Naive thymus-derived CD8-positive, alpha-beta T cell (primary cell): Measurements from ENCODE around the gene MYADML2. TPM values are rescaled to one million over a fixed set of nuclear protein-coding genes. Genes with fewer than 3 reads are reported as not detected.
A peak's percentile ranks its signal among the peaks of the same experiment; 100 is the strongest.
"Not testable (repeated sequence)": the region's sequence is repeated elsewhere in the genome, so short reads cannot be mapped to it uniquely, and the experiment has no call there.

Source experiments
- ATAC-seq, 2 donors: fragments of 150-1000 bp; cut with Tn5 transposase in 1 of 2; sonication (Bioruptor Pico), chemical (Tn5 transposase) in 1 of 2; 1 replicate in 1 of 2; 2 replicates in 1 of 2; pipeline ENCODE4 v1.10.0; 2021; ENCODE audit warnings: mild to moderate bottlenecking in 2 of 2, moderate library complexity in 2 of 2
- POLR2A ChIA-PET: fragments of 350-600 bp; sonication (Branson Sonifier 250); formaldehyde crosslinking; loops from one replicate; lab custom pipeline; 2021; ENCODE audit warnings: antibody characterized with exemption; lab: Charles Lee
- DNase-seq, 10 donors: peaks; one replicate each; pipeline versions ENCODE4 v3.0.0 to v3.0.0-alpha.2; 2020 to 2022
- H3K27ac Mint-ChIP-seq, 10 donors: one replicate each; pipeline ENCODE4 v1.8.0; 2020 to 2022; ENCODE audit warnings: mild to moderate bottlenecking in 10 of 10, mixed read lengths in 10 of 10, moderate library complexity in 4 of 10, inconsistent platforms in 1 of 10
- H3K27me3 Mint-ChIP-seq, 5 donors: one replicate each; pipeline ENCODE4 v1.8.0; 2021 to 2022; ENCODE audit warnings: mixed read lengths in 5 of 5
- H3K36me3 Mint-ChIP-seq, 3 donors: one replicate each; pipeline ENCODE4 v1.8.0; 2020 to 2022; ENCODE audit warnings: mixed read lengths in 3 of 3, mild to moderate bottlenecking in 2 of 3, inconsistent platforms in 1 of 3
- H3K4me1 Mint-ChIP-seq, 4 donors: one replicate each; pipeline ENCODE4 v1.8.0; 2021 to 2022; ENCODE audit warnings: mixed read lengths in 4 of 4
- H3K4me3 Mint-ChIP-seq, 10 donors: one replicate each; pipeline ENCODE4 v1.8.0; 2020 to 2022; ENCODE audit warnings: mild to moderate bottlenecking in 10 of 10, mixed read lengths in 10 of 10, moderate library complexity in 6 of 10, inconsistent platforms in 1 of 10
- H3K9me3 Mint-ChIP-seq, 9 donors: one replicate each; pipeline ENCODE4 v1.8.0; 2020 to 2022; ENCODE audit warnings: mixed read lengths in 9 of 9, mild to moderate bottlenecking in 3 of 9, inconsistent platforms in 1 of 9, moderate library complexity in 1 of 9
- polyA plus RNA-seq, 3 donors: library from polyadenylated mRNA; unstranded; fragments of 300-500 nt; fragmentation: Illumina TruSeq; gene quantifications; one replicate each; pipeline ENCODE4 v1.2.3, GENCODE V29; 2021
- total RNA-seq, 8 experiments: library from RNA in 2 of 8; stranded (reverse) in 2 of 8; gene quantifications; one replicate each; pipeline ENCODE4 v1.2.3 and lab custom pipeline; 2021 to 2026

MYADML2 gene
- total and polyA plus RNA-seq, 5 experiments from 2014 or later, result not detected

DNA sequence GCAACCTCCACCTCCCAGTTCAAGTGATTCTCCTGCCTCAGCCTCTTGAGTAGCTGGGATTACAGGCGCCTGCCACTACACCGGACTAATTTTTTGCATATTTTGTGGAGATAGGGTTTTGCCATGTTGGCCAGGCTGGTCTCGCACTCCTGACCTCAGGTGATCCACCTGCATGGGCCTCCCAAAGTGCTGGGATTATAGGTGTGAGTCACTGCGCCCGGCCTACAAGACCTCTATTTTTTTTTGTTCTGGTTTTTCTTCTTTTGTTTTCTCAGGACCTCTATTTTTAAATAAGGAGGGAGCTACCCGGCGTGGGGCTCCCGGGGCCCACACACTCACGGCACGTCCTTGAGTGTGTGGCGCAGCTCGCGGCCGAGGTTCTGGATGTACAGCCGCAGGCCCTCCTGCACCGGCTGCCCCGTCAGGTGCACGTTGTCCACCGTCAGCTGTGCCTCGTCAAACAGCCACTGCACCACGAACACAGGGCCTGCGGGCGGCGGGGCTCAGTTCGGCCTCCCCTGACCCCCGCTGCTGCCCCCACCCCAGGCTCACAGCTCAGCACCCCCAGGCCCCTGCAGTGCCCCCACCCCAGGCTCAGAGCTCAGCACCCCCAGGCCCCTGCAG lies 8.1 kb upstream of the MYADML2 start:
- ATAC-seq, result no peak
- Mint-ChIP-seq H3K27ac (peak overlapping the region in 1 of 10 donors; percentile 76), H3K36me3 (no peaks in the 10 kb centered on the region), H3K4me1 (peaks cover 4 to 11% (median 8%) of the 10 kb centered on the region in 4 donors), H3K27me3 (peaks cover 0 to 13% (median 9%) of the 10 kb centered on the region in 5 donors), H3K9me3 (no peaks in the 10 kb centered on the region), H3K4me3 (no peak overlapping the region)
- POLR2A ChIA-PET, result interaction anchor here (0.9 kb wide), 2 partner anchors 67 to 403 kb away, joined by 3 read pairs; partner anchors contain the start of genes CENPX and FAAP100
- no peak for DNase-seq

DNA sequence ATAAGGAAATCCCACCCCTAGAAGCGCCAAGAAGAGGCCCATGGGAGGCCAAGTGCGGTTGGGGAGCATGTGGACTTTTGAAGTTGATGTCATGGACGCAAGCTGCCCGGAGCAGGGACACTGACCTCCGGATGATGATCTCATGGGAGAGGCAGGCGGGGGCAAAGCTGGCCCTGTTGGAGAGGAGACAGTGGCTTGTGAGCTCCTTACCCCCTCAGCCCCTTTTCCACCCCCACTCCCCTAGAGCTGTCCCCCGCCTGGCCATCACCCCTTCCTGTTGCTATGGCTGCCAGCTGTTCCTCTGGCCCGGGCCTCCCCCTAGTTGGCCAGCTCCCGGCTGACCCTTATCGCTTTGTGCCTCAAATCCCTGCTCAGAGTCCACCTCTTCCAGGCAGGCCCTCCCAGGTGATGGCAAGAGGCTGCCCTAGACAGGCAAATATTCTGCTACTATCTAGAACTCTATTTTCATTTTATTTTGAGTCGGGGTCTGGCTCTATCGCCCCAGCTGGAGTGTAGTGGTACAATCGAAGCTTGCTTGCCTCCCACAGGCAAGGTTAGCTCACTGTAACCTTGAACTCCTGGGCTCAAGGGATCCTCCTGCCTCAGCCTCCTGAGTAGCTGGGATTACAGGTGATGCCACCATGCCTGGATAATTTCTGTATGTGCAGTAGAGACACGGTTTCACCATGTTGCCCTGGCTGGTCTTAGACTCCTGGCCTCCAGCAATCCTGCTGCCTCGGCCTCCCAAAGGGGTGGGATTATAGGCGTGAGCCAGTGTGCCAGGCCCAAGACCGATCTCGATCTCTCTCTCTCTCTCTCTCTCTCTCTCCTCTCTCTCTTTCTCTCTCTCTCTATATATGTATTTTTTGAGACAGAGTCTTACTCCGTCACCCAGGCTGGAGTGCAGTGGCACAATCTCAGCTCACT lies 7.4 kb upstream of the MYADML2 start:
- DNase-seq (no peak), ATAC-seq (no peak)
- Mint-ChIP-seq H3K27me3 (peaks cover 0 to 13% (median 9%) of the 10 kb centered on the region in 5 donors), H3K27ac (peak overlapping the region in 1 of 10 donors; percentile 76), H3K9me3 (no peaks in the 10 kb centered on the region), H3K36me3 (no peaks in the 10 kb centered on the region), H3K4me1 (peaks cover 4 to 11% (median 8%) of the 10 kb centered on the region in 4 donors), H3K4me3 (no peak overlapping the region)
- POLR2A ChIA-PET, result no interaction called here

DNA sequence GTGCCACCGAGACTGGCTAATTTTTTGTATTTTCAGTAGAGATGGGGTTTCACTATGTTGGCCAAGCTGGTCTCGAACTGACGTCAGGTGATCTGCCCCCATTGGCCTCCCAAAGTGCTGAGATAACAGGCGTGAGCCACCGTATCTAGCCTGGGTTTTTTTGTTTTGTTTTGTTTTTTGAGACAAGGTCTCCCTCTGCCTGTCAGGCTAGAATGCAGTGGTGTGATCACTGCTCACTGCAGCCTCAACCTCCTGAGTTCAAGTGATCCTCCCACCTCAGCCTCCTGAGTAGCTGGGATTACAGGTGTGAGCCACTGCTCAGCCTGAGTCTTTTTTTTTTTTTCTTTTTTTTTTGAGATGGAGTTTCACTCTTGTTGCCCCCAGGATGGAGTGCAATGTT lies 6.4 kb upstream of the MYADML2 start:
- not testable (repeated sequence) for H3K36me3 Mint-ChIP-seq, ATAC-seq, DNase-seq, H3K9me3 Mint-ChIP-seq, H3K27me3 Mint-ChIP-seq, H3K4me3 Mint-ChIP-seq, H3K4me1 Mint-ChIP-seq
- POLR2A ChIA-PET, result interaction anchor here (0.5 to 1.3 kb wide), 3 partner anchors 10 to 83 kb away, joined by 3 to 4 read pairs (median 4); no protein-coding TSS in a partner anchor
- peak overlapping the region in 1 of 10 donors; percentile 51 for H3K27ac Mint-ChIP-seq

GRCh38 chr17:81952792-81953228 lies 5.8 kb upstream of the MYADML2 start:
- H3K9me3 Mint-ChIP-seq, result no peaks in the 10 kb centered on the region
- ATAC-seq (no peak), DNase-seq (no peak)
- H3K4me3 Mint-ChIP-seq, result no peak overlapping the region
- no peak overlapping the region for H3K27ac Mint-ChIP-seq
- no peaks in the 10 kb centered on the region for H3K36me3 Mint-ChIP-seq
- peaks cover 4 to 8% (median 5%) of the 10 kb centered on the region in 4 donors for H3K4me1 Mint-ChIP-seq
- H3K27me3 Mint-ChIP-seq, result peaks cover 0 to 4% (median 0%) of the 10 kb centered on the region in 5 donors
- POLR2A ChIA-PET, result interaction anchor here (0.5 to 1.3 kb wide), 4 partner anchors 8 to 83 kb away, joined by 3 to 4 read pairs (median 4); no protein-coding TSS in a partner anchor

DNA sequence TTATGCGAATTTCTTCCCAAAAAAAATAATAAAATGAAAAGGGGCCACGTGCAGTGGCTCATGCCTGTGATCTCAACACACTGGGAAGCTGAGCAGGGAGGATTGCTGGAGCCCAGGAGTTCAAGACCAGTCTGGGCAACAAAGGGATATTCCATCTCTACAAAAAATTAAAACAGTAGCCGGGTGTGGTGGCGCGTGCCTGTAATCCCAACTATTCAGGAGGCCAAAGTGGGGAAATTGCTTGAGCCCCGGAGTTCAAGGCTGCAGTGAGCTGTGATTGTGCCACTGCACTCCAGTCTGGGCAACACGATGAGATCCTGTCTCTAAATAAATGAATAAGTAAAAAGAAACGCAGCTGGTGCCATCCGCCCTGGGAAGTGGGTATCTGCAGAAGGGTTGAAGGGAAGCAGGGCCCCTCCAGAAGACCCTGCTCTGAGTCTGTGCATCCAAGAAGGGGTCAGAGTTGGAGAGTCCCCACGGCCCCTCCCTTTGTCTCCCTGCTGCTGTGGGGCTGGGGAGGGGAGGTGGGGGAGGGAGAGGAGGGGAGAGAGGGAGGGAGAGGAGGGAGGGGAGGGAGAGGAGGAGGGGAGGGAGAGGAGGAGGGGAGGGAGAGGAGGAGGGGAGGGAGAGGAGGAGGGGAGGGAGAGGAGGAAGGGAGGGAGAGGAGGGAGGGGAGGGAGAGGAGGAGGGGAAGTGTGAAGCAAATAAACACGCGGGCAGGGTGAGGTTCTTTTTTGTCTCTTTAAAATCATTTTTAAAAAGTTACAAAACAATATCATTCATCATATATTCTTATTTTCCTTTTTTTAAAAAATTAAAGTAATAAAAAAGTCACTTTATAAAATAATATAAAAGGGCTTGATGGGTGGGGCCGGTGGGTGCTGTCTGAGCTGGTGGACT lies 5.0 kb upstream of the MYADML2 start:
- Mint-ChIP-seq H3K9me3 (no peaks in the 10 kb centered on the region), H3K27ac (peak overlapping the region in 5 of 10 donors; percentile 22 to 70 (median 35)), H3K27me3 (no peaks in the 10 kb centered on the region), H3K4me1 (peaks cover 4 to 8% (median 5%) of the 10 kb centered on the region in 4 donors), H3K36me3 (no peaks in the 10 kb centered on the region), H3K4me3 (peak overlapping the region in 2 of 10 donors; percentile 38 to 46)
- POLR2A ChIA-PET, result interaction anchor here (0.6 to 1.3 kb wide), 2 partner anchors 8 to 82 kb away, joined by 3 to 4 read pairs; no protein-coding TSS in a partner anchor
- DNase-seq (no peak), ATAC-seq (no peak)

DNA sequence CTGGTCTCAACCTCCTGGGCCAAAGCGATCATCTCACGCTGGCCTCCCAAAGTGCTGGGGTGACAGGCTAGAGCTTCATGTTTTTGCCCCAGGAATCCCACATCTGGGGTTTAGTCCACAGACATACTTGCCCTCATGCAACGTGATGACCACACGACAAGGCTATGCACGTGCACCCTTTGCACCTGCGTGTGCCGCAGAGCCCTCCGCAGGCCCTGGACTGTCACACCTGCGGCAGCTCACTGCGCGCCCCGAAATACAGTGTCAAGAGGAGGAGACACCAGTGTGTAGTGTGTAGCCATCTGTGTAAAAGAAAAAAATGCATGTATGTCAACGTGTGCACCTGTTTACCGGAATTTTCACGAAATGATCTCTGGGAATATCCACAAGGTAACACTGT lies 3.5 kb upstream of the MYADML2 start:
- DNase-seq (no peak), ATAC-seq (no peak)
- H3K4me3 Mint-ChIP-seq, result no peak overlapping the region
- POLR2A ChIA-PET, result interaction anchor here (0.8 kb wide), 1 partner anchor 12 kb away, joined by 3 read pairs; no protein-coding TSS in a partner anchor
- H3K4me1 Mint-ChIP-seq, result peaks cover 4 to 8% (median 5%) of the 10 kb centered on the region in 4 donors
- no peak overlapping the region for H3K27ac Mint-ChIP-seq
- H3K27me3 Mint-ChIP-seq, result no peaks in the 10 kb centered on the region
- no peaks in the 10 kb centered on the region for H3K36me3 Mint-ChIP-seq
- H3K9me3 Mint-ChIP-seq, result no peaks in the 10 kb centered on the region

DNA sequence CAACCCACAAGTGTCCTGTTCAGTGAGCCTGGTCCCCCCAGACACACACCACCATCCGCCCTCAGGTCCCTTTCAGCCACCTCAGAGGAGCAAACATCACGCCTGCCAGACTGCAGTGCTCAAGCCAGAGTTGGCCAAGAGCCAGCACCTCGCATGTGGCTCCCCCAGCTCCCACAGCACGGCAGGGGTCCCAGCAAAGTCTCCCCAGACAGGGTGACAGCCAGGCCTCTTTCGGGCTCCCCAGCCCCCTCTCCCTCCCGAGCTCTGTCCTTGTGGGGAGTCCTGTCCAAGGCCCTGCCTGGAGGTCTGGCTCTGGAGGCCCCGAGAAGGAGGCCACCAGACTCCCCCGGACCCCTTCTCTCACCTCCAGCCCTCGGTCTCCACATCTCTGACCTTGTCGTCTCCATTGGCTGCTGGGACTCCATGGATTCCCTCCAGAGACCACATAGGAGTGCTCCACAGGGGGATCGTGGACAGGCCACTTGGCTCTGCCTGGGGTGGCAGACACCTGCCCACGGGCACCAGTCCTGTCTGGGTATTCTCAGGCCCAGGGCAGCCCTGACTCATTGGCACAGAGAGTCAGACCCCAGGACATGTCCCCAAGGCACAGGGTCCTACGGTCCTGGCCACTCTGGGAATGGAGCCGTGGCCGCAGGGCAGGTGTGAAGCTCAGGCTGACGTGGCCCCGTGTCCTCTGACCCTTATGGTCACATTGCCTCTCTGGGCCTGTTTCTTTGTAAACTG lies 1.8 kb upstream of the MYADML2 start:
- Mint-ChIP-seq H3K4me1 (peaks cover 4 to 8% (median 5%) of the 10 kb centered on the region in 4 donors), H3K9me3 (no peaks in the 10 kb centered on the region), H3K36me3 (no peaks in the 10 kb centered on the region), H3K27ac (no peak overlapping the region), H3K27me3 (no peaks in the 10 kb centered on the region), H3K4me3 (no peak overlapping the region)
- POLR2A ChIA-PET, result no interaction called here
- DNase-seq (no peak), ATAC-seq (no peak)

- ATAC-seq (no peak), DNase-seq (no peak)
- Mint-ChIP-seq H3K4me1 (peaks cover 0 to 2% (median 1%) of the 10 kb centered on the region in 4 donors), H3K36me3 (no peaks in the 10 kb centered on the region), H3K9me3 (no peaks in the 10 kb centered on the region), H3K4me3 (no peak overlapping the region), H3K27ac (no peak overlapping the region), H3K27me3 (peaks cover 0 to 7% (median 0%) of the 10 kb centered on the region in 5 donors)
- POLR2A ChIA-PET, result interaction anchor here (0.7 kb wide), 2 partner anchors 8 to 52 kb away, joined by 3 to 4 read pairs; no protein-coding TSS in a partner anchor
Measured at GRCh38 chr17:81944858-81945257, 2.2 kb downstream of the MYADML2 start.

GRCh38 chr17:81942167-81942553 lies 4.9 kb downstream of the MYADML2 start:
- no peak for ATAC-seq
- H3K27ac Mint-ChIP-seq, result no peak overlapping the region
- H3K36me3 Mint-ChIP-seq, result no peaks in the 10 kb centered on the region
- H3K9me3 Mint-ChIP-seq, result no peaks in the 10 kb centered on the region
- POLR2A ChIA-PET, result no interaction called here
- H3K4me3 Mint-ChIP-seq, result peak overlapping the region in 1 of 10 donors; percentile 24
- DNase-seq, result no peak
- H3K27me3 Mint-ChIP-seq, result peaks cover 0 to 7% (median 0%) of the 10 kb centered on the region in 5 donors
- H3K4me1 Mint-ChIP-seq, result peaks cover 0 to 7% (median under 1%) of the 10 kb centered on the region in 4 donors

DNA sequence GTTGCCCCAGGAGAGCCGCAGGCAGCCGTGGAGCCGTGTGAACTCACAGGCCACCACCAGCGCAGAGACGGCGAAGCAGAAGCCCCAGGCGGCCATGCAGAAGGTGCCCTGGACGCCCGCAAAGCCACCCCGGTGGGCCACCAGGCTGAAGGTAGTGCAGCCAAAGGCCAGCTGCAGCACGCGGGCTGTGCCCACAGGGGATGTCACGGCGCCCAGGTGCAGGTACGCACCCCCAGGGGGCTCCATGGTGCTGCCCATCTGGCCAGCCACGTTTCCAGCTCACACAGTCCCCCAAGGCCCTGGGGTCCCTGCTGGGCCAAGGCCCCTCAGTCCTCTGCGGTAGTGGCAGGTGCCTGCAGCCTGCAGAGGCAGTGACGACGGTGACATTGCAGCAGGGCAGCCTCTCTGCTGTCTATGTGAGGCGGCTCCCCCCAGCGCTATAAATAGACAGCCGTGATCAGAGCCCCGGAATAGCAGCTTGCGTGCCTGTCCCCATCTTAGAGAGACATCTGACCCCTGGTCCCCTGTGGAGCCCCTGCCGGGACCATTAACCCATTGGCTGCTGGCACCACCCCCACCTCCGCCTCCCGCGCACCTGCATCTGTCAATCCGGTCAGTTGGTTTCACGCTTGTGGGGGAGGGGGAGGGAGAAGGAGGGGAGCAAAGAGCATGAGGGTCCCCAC lies 5.4 kb downstream of the MYADML2 start:
- no peak for ATAC-seq
- Mint-ChIP-seq H3K9me3 (no peaks in the 10 kb centered on the region), H3K27me3 (peaks cover 0 to 7% (median 0%) of the 10 kb centered on the region in 5 donors), H3K27ac (no peak overlapping the region), H3K4me1 (peaks cover 0 to 8% (median under 1%) of the 10 kb centered on the region in 4 donors), H3K36me3 (no peaks in the 10 kb centered on the region), H3K4me3 (no peak overlapping the region)
- POLR2A ChIA-PET, result interaction anchor here (0.7 kb wide), 1 partner anchor 14 kb away, joined by 3 read pairs; the partner anchor contains the start of gene MAFG
- DNase-seq, result no peak
